Activated CD4-positive, alpha-beta T cell treated with anti-CD3 and anti-CD28 coated beads, Interleukin-2, Interleukin-4, amounts not matched to agents 100 ng/mL and 50 ng/mL, durations not matched to agents 16 hours and 8 hours (primary cell): Measurements from ENCODE around the gene PIAS4.

ENCODE experiments used
- DNase-seq: peaks from one replicate; pipeline ENCODE4 v3.0.0-alpha.2; 2020; ENCODE audit warnings: low spot score

Gene PIAS4

DNA sequence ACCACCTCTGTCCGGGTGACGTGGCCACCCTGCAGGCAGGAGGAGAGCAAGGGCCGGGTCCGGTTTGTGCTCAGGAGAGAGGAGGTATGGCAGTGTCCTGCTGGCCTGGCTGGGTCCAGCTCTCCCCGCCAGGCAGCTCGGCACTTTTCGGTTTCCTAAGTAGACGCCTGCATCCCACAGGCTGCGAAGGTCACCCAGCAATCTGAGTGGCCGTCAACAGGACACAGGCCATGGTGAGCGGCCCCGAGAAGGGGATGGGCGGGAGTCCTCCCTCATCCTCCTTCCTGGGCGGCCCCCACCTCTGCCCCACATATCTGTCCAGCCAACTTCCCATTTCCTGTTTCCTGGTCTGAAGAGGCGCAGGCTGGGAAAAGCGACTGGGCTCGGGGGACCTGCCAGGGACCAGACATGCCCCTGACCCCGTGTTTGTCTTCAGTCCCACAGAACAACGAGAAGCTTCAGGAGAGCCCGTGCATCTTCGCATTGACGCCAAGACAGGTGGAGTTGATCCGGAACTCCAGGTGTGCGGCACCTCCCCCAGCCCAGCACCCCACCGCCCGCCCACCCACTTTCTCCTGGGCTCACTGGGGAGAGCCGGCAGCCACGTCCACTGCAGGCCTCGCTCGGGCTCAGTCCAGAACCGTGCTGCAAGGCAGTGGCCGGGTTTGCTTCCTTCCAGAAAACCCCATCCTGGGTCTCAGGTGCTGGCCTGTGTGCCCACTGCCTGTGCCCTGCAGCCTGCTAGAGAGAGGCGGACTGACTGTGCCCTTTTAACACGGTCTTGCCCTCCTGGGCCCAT lies 16.3 kb downstream of the PIAS4 start:
- DNase-seq, result no peak

GRCh38 chr19:4025317-4025716 lies 17.8 kb downstream of the PIAS4 start:
- DNase-seq, result no peak

DNA sequence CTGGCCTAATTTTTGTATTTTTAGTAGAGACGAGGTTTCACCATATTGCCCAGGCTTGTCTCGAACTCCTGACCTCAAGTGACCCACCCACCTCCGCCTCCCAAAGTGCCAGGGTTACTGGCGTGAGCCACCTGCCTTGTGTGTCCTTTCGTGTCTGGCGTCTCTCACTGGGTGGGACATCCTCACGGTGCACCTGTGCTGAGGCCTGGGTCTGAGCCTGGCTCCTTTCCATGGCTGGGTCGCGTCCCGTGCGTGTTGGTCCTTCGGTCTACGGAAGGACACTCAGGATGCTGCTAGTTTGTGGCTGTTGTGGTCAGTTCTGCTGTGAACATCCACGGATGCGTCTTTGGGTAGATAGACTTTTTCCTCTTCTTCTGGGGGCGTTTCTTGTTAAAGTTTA lies 19.6 kb downstream of the PIAS4 start:
- DNase-seq, result no peak

GRCh38 chr19:4028334-4029246 lies 21.1 kb downstream of the PIAS4 start:
- no peak for DNase-seq

- no peak for DNase-seq
Observed at GRCh38 chr19:4029247-4029614, 21.7 kb downstream of the PIAS4 start.

- DNase-seq, result no peak
Observed at GRCh38 chr19:4030552-4030951, 23.0 kb downstream of the PIAS4 start.

- DNase-seq, result no peak
Observed at GRCh38 chr19:4030981-4031380, 23.4 kb downstream of the PIAS4 start.

DNA sequence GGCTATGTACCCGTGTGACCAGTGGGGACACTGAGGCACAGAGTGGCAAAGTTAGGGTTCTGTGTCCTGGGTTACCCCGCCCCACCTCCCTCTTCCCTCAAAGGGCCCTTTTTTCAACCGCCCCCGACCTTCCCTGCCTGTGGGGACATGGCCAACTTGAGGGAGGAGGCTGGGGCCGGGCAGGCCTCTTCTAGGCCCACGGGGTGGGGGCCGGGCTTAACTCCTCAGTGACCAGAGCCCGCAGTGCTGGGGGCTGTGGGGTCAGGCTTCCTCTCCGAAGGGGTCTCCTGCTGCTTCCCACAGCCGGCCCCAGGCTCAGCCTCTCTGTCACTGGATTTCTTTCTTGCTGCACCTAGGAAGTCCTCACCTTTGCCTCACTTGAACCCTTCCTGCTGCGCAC lies 23.9 kb downstream of the PIAS4 start:
- DNase-seq, result no peak

DNA sequence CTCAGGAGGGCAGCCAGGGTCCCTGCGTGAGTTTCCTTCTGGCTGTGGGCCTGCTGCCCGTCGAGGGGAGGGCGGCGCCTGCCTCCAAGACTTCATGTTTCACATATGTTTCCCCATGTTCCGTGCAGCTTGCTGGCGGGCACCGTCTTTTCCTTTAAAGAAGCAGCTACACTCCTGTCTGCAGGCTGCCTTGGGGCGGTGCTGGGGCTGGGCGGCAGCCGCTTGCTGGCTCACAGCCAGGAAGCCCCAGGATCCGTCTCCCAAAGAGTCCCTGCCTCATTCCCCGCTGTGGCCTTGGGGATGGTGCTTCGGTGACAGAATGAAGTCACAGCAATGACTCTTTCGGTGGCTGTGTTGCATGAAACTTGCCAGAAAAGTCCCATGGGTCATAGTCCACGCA lies 24.9 kb downstream of the PIAS4 start:
- DNase-seq, result no peak

- DNase-seq, result no peak
Observed at GRCh38 chr19:4033028-4033956, 25.8 kb downstream of the PIAS4 start.

GRCh38 chr19:4034048-4035017 lies 26.8 kb downstream of the PIAS4 start:
- no peak for DNase-seq

DNA sequence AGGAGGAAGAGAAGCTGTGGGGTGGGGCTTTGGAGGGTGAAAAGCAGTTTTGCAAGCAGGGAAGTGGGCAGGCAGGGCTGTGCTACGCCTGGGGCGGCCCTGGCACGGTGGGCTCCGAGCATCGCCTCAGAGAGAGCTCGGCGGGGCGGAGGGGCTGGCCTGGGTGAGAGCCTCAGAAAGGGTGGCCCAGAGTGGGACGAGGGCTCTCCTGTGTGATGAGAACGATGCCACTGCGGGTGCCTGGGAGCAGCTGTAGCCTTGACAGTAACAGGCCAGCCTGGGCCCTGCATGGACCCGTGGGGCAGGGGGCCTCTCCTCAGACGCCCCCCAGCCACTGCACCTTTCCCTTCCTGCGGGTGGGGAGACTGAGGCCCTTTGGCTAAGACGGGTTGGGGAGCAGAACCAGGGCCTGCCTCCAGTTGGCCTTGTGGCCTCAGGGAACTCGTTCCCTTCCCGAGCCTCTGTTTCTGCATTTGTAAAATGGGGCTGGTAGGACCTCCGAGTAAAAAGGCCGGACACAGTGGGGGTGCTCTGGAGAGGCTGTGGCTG lies 27.6 kb downstream of the PIAS4 start:
- no peak for DNase-seq

DNA sequence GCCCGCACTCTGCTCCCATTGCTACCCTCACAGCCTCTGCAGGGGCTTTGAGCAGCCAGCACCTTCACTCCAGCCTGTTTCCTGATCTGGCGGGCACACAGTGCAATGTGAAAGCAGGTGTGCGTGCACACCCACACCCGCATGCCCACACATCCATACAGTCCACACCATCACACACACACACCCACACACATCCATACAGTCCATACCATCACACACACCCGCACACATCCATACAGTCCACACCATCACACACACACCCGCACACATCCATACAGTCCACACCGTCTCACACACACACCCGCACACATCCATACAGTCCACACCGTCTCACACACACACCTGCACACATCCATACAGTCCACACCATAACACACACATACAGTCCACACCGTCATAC lies 28.0 kb downstream of the PIAS4 start:
- DNase-seq, result no peak

GRCh38 chr19:4036576-4037300 lies 29.2 kb downstream of the PIAS4 start:
- no peak for DNase-seq

- no peak for DNase-seq
Observed at GRCh38 chr19:4037301-4037949, 29.9 kb downstream of the PIAS4 start.

GRCh38 chr19:4038057-4038456 lies 30.5 kb downstream of the PIAS4 start:
- DNase-seq, result no peak

GRCh38 chr19:4038661-4039423 lies 31.3 kb downstream of the PIAS4 start:
- no peak for DNase-seq

GRCh38 chr19:4042064-4042730 lies 34.7 kb downstream of the PIAS4 start:
- DNase-seq, result no peak
